H9 (cell line): ENCODE measurements around the gene RUNX2. TPM values are rescaled to one million over a fixed set of nuclear protein-coding genes. Genes with fewer than 3 reads are reported as not detected.

Experiments used
- DNase-seq: peaks from one replicate; pipeline ENCODE4 v3.0.0-alpha.2; 2017
- H2AFZ ChIP-seq: one replicate; pipeline ENCODE4 v1.6.1; 2013; ENCODE audit warnings: mild to moderate bottlenecking, low read length, control low read depth, moderate library complexity
- H2AK5ac ChIP-seq: 2 replicates; pipeline ENCODE4 v1.6.1; 2013; ENCODE audit warnings: low read length, control low read depth, mixed read lengths; ENCODE audit not compliant: insufficient read length
- H2BK120ac ChIP-seq: one replicate; pipeline ENCODE4 v1.6.1; 2013; ENCODE audit warnings: low read depth, mild to moderate bottlenecking, low read length, control low read depth, inconsistent platforms; ENCODE audit not compliant: poor library complexity, severe bottlenecking
- H2BK12ac ChIP-seq: 2 replicates; pipeline ENCODE4 v1.6.1; 2013; ENCODE audit warnings: low read length, control low read depth, mixed read lengths, low read depth; ENCODE audit not compliant: insufficient read length
- H2BK15ac ChIP-seq: 2 replicates; pipeline ENCODE4 v1.6.1; 2013; ENCODE audit warnings: low read depth, low read length, control low read depth
- H2BK20ac ChIP-seq: one replicate; pipeline ENCODE4 v1.6.1; 2013; ENCODE audit warnings: low read depth, mild to moderate bottlenecking, low read length, control low read depth, inconsistent platforms; ENCODE audit not compliant: poor library complexity, severe bottlenecking
- H2BK5ac ChIP-seq: 2 replicates; pipeline ENCODE4 v1.6.1; 2013; ENCODE audit warnings: low read length, control low read depth, mixed read lengths; ENCODE audit not compliant: insufficient read length
- H3K14ac ChIP-seq: 2 replicates; pipeline ENCODE4 v1.6.1; 2013; ENCODE audit warnings: low read length, control low read depth; ENCODE audit not compliant: insufficient read depth
- H3K18ac ChIP-seq: 2 replicates; pipeline ENCODE4 v1.6.1; 2013; ENCODE audit warnings: low read depth, mild to moderate bottlenecking, mixed read lengths, low read length, control low read depth; ENCODE audit not compliant: insufficient read length
- H3K23ac ChIP-seq: 2 replicates; pipeline ENCODE4 v1.6.1; 2013; ENCODE audit warnings: low read length, control low read depth, mixed read lengths, low read depth; ENCODE audit not compliant: insufficient read length
- H3K23me2 ChIP-seq: 2 replicates; pipeline ENCODE4 v1.6.1; 2013; ENCODE audit warnings: low read depth, mild to moderate bottlenecking, mixed read lengths, low read length, control low read depth; ENCODE audit not compliant: insufficient read length, poor library complexity, severe bottlenecking
- H3K27ac ChIP-seq: 2 replicates; pipeline ENCODE4 v1.5.1; 2013; ENCODE audit warnings: low read length, control low read depth, mixed read lengths, low read depth; ENCODE audit not compliant: insufficient read length
- H3K27me3 ChIP-seq: 2 replicates; pipeline ENCODE4 v1.6.1; 2013; ENCODE audit warnings: low read length, control low read depth, inconsistent platforms; ENCODE audit not compliant: insufficient read depth
- H3K4ac ChIP-seq: 2 replicates; pipeline ENCODE4 v1.6.1; 2013; ENCODE audit warnings: low read depth, mild to moderate bottlenecking, control low read depth, inconsistent platforms, low read length, moderate library complexity
- H3K4me1 ChIP-seq: 2 replicates; pipeline ENCODE4 v1.6.1; 2013; ENCODE audit warnings: low read length, control low read depth, inconsistent platforms; ENCODE audit not compliant: insufficient read depth
- H3K4me2 ChIP-seq: 2 replicates; pipeline ENCODE4 v1.6.1; 2013; ENCODE audit warnings: low read length, control low read depth, mixed read lengths; ENCODE audit not compliant: insufficient read length, insufficient read depth
- H3K56ac ChIP-seq: 2 replicates; pipeline ENCODE4 v1.6.1; 2013; ENCODE audit warnings: low read depth, mild to moderate bottlenecking, mixed read lengths, low read length, control low read depth; ENCODE audit not compliant: insufficient read length
- H3K79me1 ChIP-seq: 2 replicates; pipeline ENCODE4 v1.6.1; 2013; ENCODE audit warnings: low read depth, mild to moderate bottlenecking, moderate library complexity, low read length, control low read depth, inconsistent platforms; ENCODE audit not compliant: insufficient read depth, poor library complexity, severe bottlenecking
- H3K79me2 ChIP-seq: 2 replicates; pipeline ENCODE4 v1.6.1; 2013; ENCODE audit warnings: low read length, control low read depth, inconsistent platforms; ENCODE audit not compliant: insufficient read depth
- H3K9ac ChIP-seq: 2 replicates; pipeline ENCODE4 v1.6.1; 2013; ENCODE audit warnings: low read length, control low read depth, mixed read lengths; ENCODE audit not compliant: insufficient read length; ENCODE audit errors: extremely low read depth
- H3K9me3 ChIP-seq: one replicate; pipeline ENCODE4 v1.6.1; 2013; ENCODE audit warnings: low read depth, low read length, inconsistent platforms; ENCODE audit not compliant: control insufficient read depth
- H3T11ph ChIP-seq: one replicate; pipeline ENCODE4 v1.6.1; 2013; ENCODE audit warnings: mild to moderate bottlenecking, low read length, control low read depth, inconsistent platforms
- H4K20me1 ChIP-seq: one replicate; pipeline ENCODE4 v1.6.1; 2013; ENCODE audit not compliant: control insufficient read depth, insufficient read length, insufficient read depth
- H4K5ac ChIP-seq: 2 replicates; pipeline ENCODE4 v1.6.1; 2013; ENCODE audit warnings: low read depth, mild to moderate bottlenecking, mixed read lengths, low read length, control low read depth; ENCODE audit not compliant: insufficient read length
- H4K8ac ChIP-seq: replicated peaks from 2 replicates; pipeline ENCODE4 v1.6.1; 2013; ENCODE audit warnings: low read length, control low read depth, mixed read lengths, low read depth; ENCODE audit not compliant: insufficient read length
- H4K91ac ChIP-seq: 2 replicates; pipeline ENCODE4 v1.6.1; 2013; ENCODE audit warnings: low read depth, mild to moderate bottlenecking, moderate library complexity, mixed read lengths, low read length, control low read depth; ENCODE audit not compliant: insufficient read length
- H3K27ac Mint-ChIP-seq, 3 experiments: 2 replicates in 2 of 3; 3 replicates in 1 of 3; pipeline ENCODE4 v1.8.0; 2020 to 2021; ENCODE audit warnings: mixed read lengths in 3 of 3, mild to moderate bottlenecking in 1 of 3, moderate library complexity in 1 of 3
- H3K27me3 Mint-ChIP-seq: 2 replicates; pipeline ENCODE4 v1.8.0; 2021; ENCODE audit warnings: low read depth, mild to moderate bottlenecking, moderate library complexity, mixed read lengths
- H3K36me3 Mint-ChIP-seq, 3 experiments: 2 replicates in 2 of 3; 3 replicates in 1 of 3; pipeline ENCODE4 v1.8.0; 2020 to 2021; ENCODE audit warnings: low read depth in 3 of 3, mixed read lengths in 3 of 3; ENCODE audit not compliant: insufficient read depth in 1 of 3
- H3K4me1 Mint-ChIP-seq, 2 experiments: 2 replicates each; pipeline ENCODE4 v1.8.0; 2020; ENCODE audit warnings: mixed read lengths in 2 of 2
- H3K4me3 Mint-ChIP-seq, 2 experiments: 2 replicates in 1 of 2; 3 replicates in 1 of 2; pipeline ENCODE4 v1.8.0; 2020 to 2021; ENCODE audit warnings: mild to moderate bottlenecking in 2 of 2, mixed read lengths in 2 of 2, moderate library complexity in 1 of 2
- H3K9me3 Mint-ChIP-seq, 2 experiments: 2 replicates in 1 of 2; 3 replicates in 1 of 2; pipeline ENCODE4 v1.8.0; 2020; ENCODE audit warnings: mild to moderate bottlenecking in 2 of 2, mixed read lengths in 2 of 2, moderate library complexity in 1 of 2
- WGBS: extraction: QIAGEN DNeasy Blood & Tissue Kit; methylation state at CpG from one replicate; pipeline ENCODE4 v1.1.7; 2013; ENCODE audit warnings: missing lambda C conversion rate, low lambda C conversion rate, mixed read lengths; ENCODE audit not compliant: insufficient read length; ENCODE audit errors: extremely low coverage; 5-methylcytosine and 5-hydroxymethylcytosine counted together
- total RNA-seq: library from RNA; stranded (reverse); gene quantifications from 2 replicates; pipeline ENCODE4 v1.2.1, GENCODE V29; 2021
- TF ChIP-seq, protein P1 (sequence below): fragments of 200-600 bp; sonication (generic); conservative IDR thresholded peaks from 3 replicates; pipeline ENCODE4 v1.8.0; 2021; ENCODE audit warnings: antibody characterized with exemption, mild to moderate bottlenecking

The RUNX2 gene
- total RNA-seq, 1 experiment from 2014 or later = 0.15 TPM

DNA sequence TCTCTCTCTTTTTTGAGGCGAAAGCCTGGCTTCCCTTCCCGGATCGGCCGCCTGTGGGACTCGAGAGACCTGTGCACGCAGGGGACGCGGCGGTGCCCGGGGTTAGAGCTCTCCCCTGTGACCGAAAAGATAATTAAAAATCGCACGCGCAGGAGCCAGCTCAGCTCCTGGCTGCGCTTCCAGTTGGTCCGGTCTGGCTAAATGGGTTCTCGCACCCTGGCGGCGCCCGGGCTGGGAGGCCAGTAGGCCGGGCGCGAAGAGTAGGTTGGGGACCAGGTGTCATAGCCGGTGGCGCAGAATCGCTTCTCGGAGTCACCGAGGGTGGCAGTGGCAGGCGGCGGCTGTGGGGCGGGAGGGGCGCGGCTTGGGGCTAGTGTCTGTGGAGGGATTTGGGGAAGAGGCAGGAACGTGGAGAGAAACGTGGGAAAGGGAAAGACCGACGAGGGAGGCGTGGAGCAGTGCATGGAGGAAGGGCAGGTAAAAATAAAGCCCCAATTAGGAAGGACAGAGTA lies 91.5 kb downstream of the RUNX2 start:
- Histone ChIP-seq H3K4ac (no peak overlapping the region), H2BK15ac (no peak overlapping the region), H3K79me2 (no peaks in the 10 kb centered on the region), H3K27ac (no peak overlapping the region), H2BK120ac (no peak overlapping the region), H3K4me1 (no peaks in the 10 kb centered on the region), H3K27me3 (peaks cover 29% of the 10 kb centered on the region; the same call in 1 of the 2 replicates), H2BK5ac (no peak overlapping the region), H2AFZ (no peak overlapping the region), H3K14ac (no peak overlapping the region), H3T11ph (no peak overlapping the region), H2BK20ac (no peak overlapping the region), H3K56ac (no peak overlapping the region), H3K18ac (no peak overlapping the region), H3K9ac (no peak overlapping the region), H3K4me2 (peak overlapping the region; percentile 92), H4K5ac (no peak overlapping the region), H4K20me1 (no peaks in the 10 kb centered on the region), H2AK5ac (no peak overlapping the region), H3K9me3 (no peaks in the 10 kb centered on the region), H4K8ac (no peak overlapping the region), H4K91ac (no peak overlapping the region), H3K23ac (no peak overlapping the region), H3K79me1 (no peaks in the 10 kb centered on the region), H2BK12ac (no peak overlapping the region), H3K23me2 (peaks cover 32% of the 10 kb centered on the region)
- DNase-seq = peak; percentile 68
- TF ChIP-seq, protein P1, sequence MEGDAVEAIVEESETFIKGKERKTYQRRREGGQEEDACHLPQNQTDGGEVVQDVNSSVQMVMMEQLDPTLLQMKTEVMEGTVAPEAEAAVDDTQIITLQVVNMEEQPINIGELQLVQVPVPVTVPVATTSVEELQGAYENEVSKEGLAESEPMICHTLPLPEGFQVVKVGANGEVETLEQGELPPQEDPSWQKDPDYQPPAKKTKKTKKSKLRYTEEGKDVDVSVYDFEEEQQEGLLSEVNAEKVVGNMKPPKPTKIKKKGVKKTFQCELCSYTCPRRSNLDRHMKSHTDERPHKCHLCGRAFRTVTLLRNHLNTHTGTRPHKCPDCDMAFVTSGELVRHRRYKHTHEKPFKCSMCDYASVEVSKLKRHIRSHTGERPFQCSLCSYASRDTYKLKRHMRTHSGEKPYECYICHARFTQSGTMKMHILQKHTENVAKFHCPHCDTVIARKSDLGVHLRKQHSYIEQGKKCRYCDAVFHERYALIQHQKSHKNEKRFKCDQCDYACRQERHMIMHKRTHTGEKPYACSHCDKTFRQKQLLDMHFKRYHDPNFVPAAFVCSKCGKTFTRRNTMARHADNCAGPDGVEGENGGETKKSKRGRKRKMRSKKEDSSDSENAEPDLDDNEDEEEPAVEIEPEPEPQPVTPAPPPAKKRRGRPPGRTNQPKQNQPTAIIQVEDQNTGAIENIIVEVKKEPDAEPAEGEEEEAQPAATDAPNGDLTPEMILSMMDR = peak; percentile 47; the same call in 2 of the 3 replicates
- peaks cover 30 to 31% of the 10 kb centered on the region in 2 experiments for H3K4me1 Mint-ChIP-seq
- peak overlapping the region; percentile 52 to 91 for H3K4me3 Mint-ChIP-seq
- peaks cover 86% of the 10 kb centered on the region for H3K27me3 Mint-ChIP-seq
- WGBS = no CpG with 5 or more reads among the region's 38 CpGs
- H3K36me3 Mint-ChIP-seq = no peaks in the 10 kb centered on the region
- no peaks in the 10 kb centered on the region; a peak in 1 of 5 replicates for H3K9me3 Mint-ChIP-seq
- no peak overlapping the region for H3K27ac Mint-ChIP-seq
